GM13977 (cell line): ENCODE measurements around the gene PRKAB2.

Experiments
- DNase-seq: peaks from one replicate; pipeline ENCODE4 v3.0.0; 2012; ENCODE audit warnings: low spot score
- in situ Hi-C: fragments of 300-500 bp; cut with MboI; formaldehyde crosslinking; loops from one replicate; pipeline ENCODE4 v1.12.0; 2022; ENCODE audit warnings: low sequenced_read_pairs, low pct_unique_long_range_greater_than_20kb, mixed read lengths, inconsistent platforms; ENCODE audit not compliant: unreplicated experiment
- TF ChIP-seq, protein P1 (sequence below): IDR thresholded peaks from 2 replicates; pipeline ENCODE4 v1.5.1; 2012; ENCODE audit warnings: mild to moderate bottlenecking, control low read depth; ENCODE audit not compliant: insufficient read depth; ENCODE audit errors: extremely low read depth, missing control alignments

PRKAB2 gene

DNA sequence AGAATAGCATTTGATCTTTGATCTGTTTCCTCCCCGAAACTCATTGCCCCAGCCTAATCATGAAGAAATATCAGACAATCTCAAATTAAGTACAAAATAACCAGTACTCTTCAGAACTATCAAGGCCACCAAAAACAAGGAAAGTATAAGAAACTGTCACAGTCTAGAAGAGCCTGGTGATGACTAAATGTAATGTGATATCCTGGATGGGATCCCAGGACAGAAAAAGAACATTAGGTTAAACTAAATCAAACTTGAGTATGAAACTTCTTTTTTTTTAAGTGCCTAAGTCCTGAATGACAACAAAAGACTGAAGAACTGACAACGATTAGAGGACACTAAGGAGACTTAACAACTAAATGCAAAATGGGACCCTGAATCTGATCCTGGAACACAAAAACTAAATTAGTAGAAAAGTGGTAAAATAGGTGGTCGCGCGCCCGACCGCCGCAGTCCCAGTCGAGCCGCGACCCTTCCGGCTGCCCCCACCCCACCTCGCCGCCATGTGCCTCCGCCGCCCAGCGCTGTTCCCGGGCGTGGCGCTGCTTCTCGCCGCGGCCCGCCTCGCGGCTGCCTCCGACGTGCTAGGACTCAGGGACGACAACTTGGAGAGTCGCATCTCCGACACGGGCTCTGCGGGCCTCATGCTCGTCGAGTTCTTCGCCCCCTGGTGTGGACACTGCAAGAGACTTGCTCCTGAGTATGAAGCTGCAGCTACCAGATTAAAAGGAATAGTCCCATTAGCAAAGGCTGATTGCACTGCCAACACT is 5.5 kb upstream of the PRKAB2 start:
- in situ Hi-C loops = loop anchor here (10.0 kb wide), 1 partner anchor 67 kb away; the partner anchor contains the start of gene CHD1L
- TF ChIP-seq, protein P1, sequence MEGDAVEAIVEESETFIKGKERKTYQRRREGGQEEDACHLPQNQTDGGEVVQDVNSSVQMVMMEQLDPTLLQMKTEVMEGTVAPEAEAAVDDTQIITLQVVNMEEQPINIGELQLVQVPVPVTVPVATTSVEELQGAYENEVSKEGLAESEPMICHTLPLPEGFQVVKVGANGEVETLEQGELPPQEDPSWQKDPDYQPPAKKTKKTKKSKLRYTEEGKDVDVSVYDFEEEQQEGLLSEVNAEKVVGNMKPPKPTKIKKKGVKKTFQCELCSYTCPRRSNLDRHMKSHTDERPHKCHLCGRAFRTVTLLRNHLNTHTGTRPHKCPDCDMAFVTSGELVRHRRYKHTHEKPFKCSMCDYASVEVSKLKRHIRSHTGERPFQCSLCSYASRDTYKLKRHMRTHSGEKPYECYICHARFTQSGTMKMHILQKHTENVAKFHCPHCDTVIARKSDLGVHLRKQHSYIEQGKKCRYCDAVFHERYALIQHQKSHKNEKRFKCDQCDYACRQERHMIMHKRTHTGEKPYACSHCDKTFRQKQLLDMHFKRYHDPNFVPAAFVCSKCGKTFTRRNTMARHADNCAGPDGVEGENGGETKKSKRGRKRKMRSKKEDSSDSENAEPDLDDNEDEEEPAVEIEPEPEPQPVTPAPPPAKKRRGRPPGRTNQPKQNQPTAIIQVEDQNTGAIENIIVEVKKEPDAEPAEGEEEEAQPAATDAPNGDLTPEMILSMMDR = no peak
- no peak for DNase-seq

DNA sequence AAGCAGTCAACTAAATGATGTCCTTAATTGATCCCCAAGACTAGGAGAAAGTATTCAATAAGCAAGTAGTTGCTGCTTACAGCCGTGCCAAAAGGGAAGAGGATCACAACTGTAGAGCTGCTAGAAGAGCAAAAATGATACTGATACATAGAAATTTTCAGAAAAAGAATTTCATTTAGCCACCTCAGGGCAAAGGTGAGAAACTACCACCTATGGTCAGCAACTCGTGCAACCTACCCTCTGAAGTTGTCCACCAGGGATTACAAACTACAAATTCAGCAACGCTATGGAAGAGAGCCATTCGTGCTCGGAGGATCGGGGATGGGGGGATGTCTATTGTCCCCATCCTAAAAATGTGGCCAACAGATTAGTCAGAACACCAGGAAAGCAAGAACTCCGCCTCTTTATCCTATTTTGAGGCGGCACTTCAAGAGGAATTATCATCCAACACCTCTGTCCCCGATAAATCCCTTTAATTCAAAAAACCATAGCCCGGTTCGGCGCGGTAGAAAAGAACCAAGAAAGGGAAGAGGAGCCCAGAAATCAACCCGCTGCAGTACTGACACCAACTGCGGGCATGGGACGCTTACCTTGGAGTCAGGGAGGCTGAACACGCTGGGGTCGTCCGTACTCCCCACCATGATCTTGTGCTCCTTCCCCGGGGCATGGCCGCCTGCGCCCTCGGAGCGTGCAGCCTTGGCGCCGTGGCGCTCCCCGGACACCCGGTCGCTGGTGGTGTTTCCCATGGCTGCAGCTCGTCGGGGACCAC is 687 bp downstream of the PRKAB2 start:
- in situ Hi-C loops = loop anchor here (10.0 kb wide), 1 partner anchor 73 kb away; the partner anchor contains the start of gene CHD1L
- DNase-seq = peak; percentile 28
- TF ChIP-seq, protein P1 = no peak

GRCh38 chr1:147169840-147170674 is 2.2 kb downstream of the PRKAB2 start:
- in situ Hi-C loops = loop anchor here (10.0 kb wide), 1 partner anchor 75 kb away; the partner anchor contains the start of gene CHD1L
- no peak for DNase-seq
- TF ChIP-seq, protein P1 = no peak

DNA sequence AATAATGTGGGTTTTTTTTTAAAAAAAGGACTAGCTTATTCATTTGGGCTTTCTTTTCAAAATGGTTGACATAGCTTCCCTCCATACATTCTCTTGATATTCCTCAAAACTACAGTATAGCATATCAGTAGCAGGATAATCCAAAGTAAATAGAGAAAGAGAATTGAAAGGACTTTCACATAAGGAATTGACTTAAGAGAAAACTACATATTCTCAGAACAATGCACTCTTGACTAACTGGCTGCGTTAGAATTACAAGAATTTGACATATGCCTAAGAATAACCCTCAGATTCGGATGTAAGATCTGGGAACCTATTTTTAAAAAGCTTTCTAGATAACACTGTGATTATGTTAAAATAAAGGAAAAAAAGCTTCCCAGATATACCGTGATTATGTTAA is 3.1 kb downstream of the PRKAB2 start:
- TF ChIP-seq, protein P1 = no peak
- no peak for DNase-seq
- in situ Hi-C loops = no loop called here

DNA sequence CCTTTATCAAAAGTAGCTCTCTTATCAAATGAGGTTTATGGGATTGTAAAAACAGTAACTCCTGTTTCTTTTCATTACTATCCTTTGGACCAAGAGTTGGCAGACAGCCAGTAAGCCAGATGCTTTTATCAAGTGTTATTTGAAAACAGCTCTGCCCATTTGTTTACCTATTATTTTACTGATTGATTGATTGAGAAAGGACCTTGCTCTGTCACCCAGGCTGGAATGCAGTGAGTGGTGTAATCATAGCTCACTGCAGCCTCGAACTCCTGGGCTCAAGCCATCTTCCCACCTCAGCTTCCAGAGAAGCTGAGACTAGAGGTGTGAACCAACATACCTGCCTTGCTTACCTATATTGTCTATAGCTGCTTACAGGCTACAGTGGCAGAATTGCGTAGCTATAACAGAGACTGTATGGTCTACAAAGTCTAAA is 3.6 kb downstream of the PRKAB2 start:
- TF ChIP-seq, protein P1 = no peak
- in situ Hi-C loops = no loop called here
- DNase-seq = no peak

- in situ Hi-C loops = no loop called here
- DNase-seq = no peak
- TF ChIP-seq, protein P1 = no peak
These were observed 4.9 kb downstream of the PRKAB2 start for GRCh38 chr1:147167365-147167764.
